NCI-H1436 treated with DMSO at 0.1 percent for 48 hours (cell line): Measurements from ENCODE around the gene DCD.
"Not testable (repeated sequence)": the region's sequence is repeated elsewhere in the genome, so short reads cannot be mapped to it uniquely, and the experiment has no call there.

Experiments used
- DNase-seq: peaks from one replicate; lab custom pipeline; 2025; lab: John Stamatoyannopoulos, UW

Gene DCD

GRCh38 chr12:54648265-54648664 is at the start of gene DCD:
Gene DCD, minus strand, starts transcription at chr12:54648365. Its CDS starts 62 bp downstream, at chr12:54648303.
- no peak for DNase-seq

- no peak for DNase-seq
Measured at GRCh38 chr12:54697851-54698250, 49.7 kb upstream of the DCD start.

- no peak for DNase-seq
Measured at GRCh38 chr12:54692353-54692752, 44.2 kb upstream of the DCD start.

GRCh38 chr12:54689984-54690383 is 41.8 kb upstream of the DCD start:
- no peak for DNase-seq

GRCh38 chr12:54689034-54689372 is 40.8 kb upstream of the DCD start:
- DNase-seq, result no peak

GRCh38 chr12:54688309-54689033 is 40.3 kb upstream of the DCD start:
- no peak for DNase-seq

GRCh38 chr12:54684636-54685630 is 36.8 kb upstream of the DCD start:
- DNase-seq, result no peak

- DNase-seq, result no peak
Measured at GRCh38 chr12:54683398-54683797, 35.2 kb upstream of the DCD start.

- no peak for DNase-seq
Measured at GRCh38 chr12:54682674-54683073, 34.5 kb upstream of the DCD start.

- no peak for DNase-seq
Measured at GRCh38 chr12:54680374-54680773, 32.2 kb upstream of the DCD start.

- no peak for DNase-seq
Measured at GRCh38 chr12:54678131-54678530, 30.0 kb upstream of the DCD start.

- DNase-seq, result no peak
Measured at GRCh38 chr12:54667945-54668344, 19.8 kb upstream of the DCD start.

- DNase-seq, result no peak
Measured at GRCh38 chr12:54666008-54666407, 17.8 kb upstream of the DCD start.

- not testable (repeated sequence) for DNase-seq
Measured at GRCh38 chr12:54665022-54665635, 17.0 kb upstream of the DCD start.

- DNase-seq, result no peak
Measured at GRCh38 chr12:54663603-54664002, 15.4 kb upstream of the DCD start.

GRCh38 chr12:54662026-54662425 is 13.9 kb upstream of the DCD start:
- no peak for DNase-seq

- DNase-seq, result no peak
Measured at GRCh38 chr12:54661048-54661447, 12.9 kb upstream of the DCD start.

GRCh38 chr12:54660320-54660962 is 12.3 kb upstream of the DCD start:
- no peak for DNase-seq

GRCh38 chr12:54658306-54659264 is 10.4 kb upstream of the DCD start:
- DNase-seq, result no peak

- DNase-seq, result no peak
Measured at GRCh38 chr12:54657105-54657607, 9.0 kb upstream of the DCD start.

- no peak for DNase-seq
Measured at GRCh38 chr12:54654926-54655325, 6.8 kb upstream of the DCD start.
